GM12891 (cell line): ENCODE results near the gene INPP5F.

Experiments
- POLR2A ChIP-seq: IDR thresholded peaks from 2 replicates; pipeline ENCODE4 v1.6.1; 2011; ENCODE audit warnings: low read depth, low read length, control low read depth
- SPI1 ChIP-seq: IDR thresholded peaks from 2 replicates; pipeline ENCODE4 v1.6.1; 2011; ENCODE audit warnings: low read depth, low read length, control low read depth

DNA sequence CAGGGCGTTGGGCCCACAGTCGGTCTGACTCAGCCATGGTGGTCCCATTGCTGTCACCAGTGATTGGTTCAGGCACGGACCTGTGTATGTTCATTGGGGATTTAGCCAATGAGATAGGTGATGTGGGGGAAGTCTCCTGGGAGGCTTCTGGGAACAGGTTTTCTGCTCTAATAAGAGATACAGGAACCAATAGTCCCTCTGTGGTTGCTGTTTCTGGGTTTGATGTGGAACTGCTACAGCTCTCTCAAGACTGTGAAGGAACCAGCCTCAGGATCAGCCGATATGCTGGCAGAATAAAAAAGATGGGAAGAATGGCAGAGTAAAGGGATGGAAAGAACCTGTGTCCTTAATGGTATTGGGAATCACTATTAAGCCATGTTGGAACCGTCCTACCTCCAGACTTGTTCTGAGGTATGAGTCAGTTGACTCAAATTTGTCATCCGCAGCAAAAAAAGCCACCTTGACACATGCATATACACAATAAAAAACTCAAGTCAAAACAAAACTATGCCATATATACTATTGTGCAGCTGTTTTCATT, 76.2 kb downstream of the INPP5F start:
- TF ChIP-seq POLR2A (no peak), SPI1 (no peak)
